GM23338 (cell line): ENCODE measurements around the gene RNF151. TPM values are rescaled to one million over a fixed set of nuclear protein-coding genes. Genes with fewer than 3 reads are reported as not detected.
A peak's percentile ranks its signal among the peaks of the same experiment; 100 is the strongest.

Experiments used
- ATAC-seq: fragments of 200-7000 bp; cut with Tn5 transposase; 3 replicates; pipeline ENCODE4 v1.9.1; 2020
- DNase-seq: peaks from one replicate; pipeline ENCODE4 v3.0.0-alpha.2; 2015; ENCODE audit warnings: low spot score
- H2AFZ ChIP-seq: fragments of 200-600 bp; sonication (generic); 2 replicates; pipeline ENCODE4 v1.8.0; 2016; ENCODE audit warnings: antibody characterized with exemption, mild to moderate bottlenecking, moderate library complexity
- H3F3A ChIP-seq: fragments of 200-600 bp; sonication (generic); replicated peaks from 2 replicates; pipeline ENCODE4 v1.8.0; 2017; ENCODE audit warnings: antibody characterized with exemption, mixed run types, low read depth
- H3K27ac ChIP-seq: fragments of 200-600 bp; sonication (generic); 2 replicates; pipeline ENCODE4 v1.6.1; 2016; ENCODE audit warnings: low read depth
- H3K27me3 ChIP-seq: fragments of 200-600 bp; sonication (generic); 2 replicates; pipeline ENCODE4 v1.8.0; 2016; ENCODE audit warnings: mild to moderate bottlenecking, mixed run types, moderate library complexity; ENCODE audit not compliant: insufficient read depth
- H3K36me3 ChIP-seq: fragments of 200-600 bp; sonication (generic); 2 replicates; pipeline ENCODE4 v1.8.0; 2016; ENCODE audit warnings: mild to moderate bottlenecking; ENCODE audit not compliant: insufficient read depth
- H3K4me1 ChIP-seq: fragments of 200-600 bp; sonication (generic); 2 replicates; pipeline ENCODE4 v1.8.0; 2016; ENCODE audit warnings: mild to moderate bottlenecking, moderate library complexity; ENCODE audit not compliant: insufficient read depth
- H3K4me2 ChIP-seq: fragments of 200-600 bp; sonication (generic); 2 replicates; pipeline ENCODE4 v1.7.1; 2017; ENCODE audit warnings: mixed run types
- H3K4me3 ChIP-seq: fragments of 200-600 bp; sonication (generic); 2 replicates; pipeline ENCODE4 v1.6.1; 2016; ENCODE audit warnings: mixed run types
- H3K79me2 ChIP-seq: fragments of 200-600 bp; sonication (generic); replicated peaks from 2 replicates; pipeline ENCODE4 v1.8.0; 2017; ENCODE audit warnings: mild to moderate bottlenecking; ENCODE audit not compliant: insufficient read depth
- H3K9me2 ChIP-seq: fragments of 200-600 bp; sonication (generic); 2 replicates; pipeline ENCODE4 v1.8.0; 2017; ENCODE audit not compliant: insufficient read depth
- H4K20me1 ChIP-seq: fragments of 200-600 bp; sonication (generic); replicated peaks from 2 replicates; pipeline ENCODE4 v1.8.0; 2017; ENCODE audit warnings: mild to moderate bottlenecking; ENCODE audit not compliant: insufficient read depth
- H3K27ac Mint-ChIP-seq: 2 replicates; pipeline ENCODE4 v1.8.0; 2020; ENCODE audit warnings: inconsistent platforms, mild to moderate bottlenecking, moderate library complexity, mixed read lengths
- H3K27me3 Mint-ChIP-seq: 3 replicates; pipeline ENCODE4 v1.8.0; 2022; ENCODE audit warnings: low read depth, mild to moderate bottlenecking, moderate library complexity, mixed read lengths, inconsistent platforms; ENCODE audit not compliant: insufficient read depth, poor library complexity
- H3K36me3 Mint-ChIP-seq: 3 replicates; pipeline ENCODE4 v1.8.0; 2021; ENCODE audit warnings: low read depth, mild to moderate bottlenecking, inconsistent platforms, moderate library complexity, mixed read lengths
- H3K4me1 Mint-ChIP-seq: 3 replicates; pipeline ENCODE4 v1.8.0; 2020; ENCODE audit warnings: mild to moderate bottlenecking, inconsistent platforms, mixed read lengths
- H3K4me3 Mint-ChIP-seq: 3 replicates; pipeline ENCODE4 v1.8.0; 2021; ENCODE audit warnings: moderate library complexity, mild to moderate bottlenecking, inconsistent platforms, mixed read lengths
- H3K9me3 Mint-ChIP-seq: 3 replicates; pipeline ENCODE4 v1.8.0; 2020; ENCODE audit warnings: moderate library complexity, mild to moderate bottlenecking, inconsistent platforms, mixed read lengths
- CREB1 ChIP-seq: fragments of 250-450 bp; sonication (Bioruptor Pico); IDR thresholded peaks from 2 replicates; pipeline ENCODE4 v1.5.0; 2020; ENCODE audit warnings: low read depth, mild to moderate bottlenecking, moderate library complexity
- CTCF ChIP-seq, 2 experiments: fragments of 200-600 bp in 1 of 2; sonication (generic) in 1 of 2; conservative IDR thresholded peaks; 2 replicates each; pipeline versions ENCODE4 v1.5.1 to v1.6.1; 2016 to 2017; ENCODE audit warnings: antibody characterized with exemption in 2 of 2, low read depth in 2 of 2, mild to moderate bottlenecking in 2 of 2, moderate library complexity in 1 of 2
- EZH2 ChIP-seq: fragments of 200-600 bp; sonication (generic); IDR thresholded peaks from one replicate; pipeline ENCODE4 v1.8.0; 2017; ENCODE audit warnings: antibody characterized with exemption, mild to moderate bottlenecking, low read depth; ENCODE audit not compliant: unreplicated experiment
- EZH2phosphoT487 ChIP-seq: fragments of 200-600 bp; sonication (generic); IDR thresholded peaks from one replicate; pipeline ENCODE4 v1.8.1; 2018; ENCODE audit warnings: antibody characterized with exemption; ENCODE audit not compliant: unreplicated experiment
- JUNB ChIP-seq: IDR thresholded peaks from one replicate; pipeline ENCODE4 v1.6.1; 2016; ENCODE audit warnings: antibody characterized with exemption; ENCODE audit not compliant: unreplicated experiment
- NANOG ChIP-seq: IDR thresholded peaks from 2 replicates; pipeline ENCODE4 v1.6.1; 2016; ENCODE audit warnings: antibody characterized with exemption, borderline replicate concordance
- POLR2AphosphoS5 ChIP-seq: IDR thresholded peaks from 2 replicates; pipeline ENCODE4 v1.6.1; 2016; ENCODE audit warnings: antibody characterized with exemption, low read depth
- STAT1 ChIP-seq: IDR thresholded peaks from one replicate; pipeline ENCODE4 v1.6.1; 2016; ENCODE audit warnings: antibody characterized with exemption; ENCODE audit not compliant: unreplicated experiment
- ZNF114 ChIP-seq: fragments of 250-450 bp; sonication (Bioruptor Pico); IDR thresholded peaks from 2 replicates; pipeline ENCODE4 v1.5.0; 2020; ENCODE audit warnings: mild to moderate bottlenecking, moderate library complexity
- ZNF331 ChIP-seq: fragments of 250-450 bp; sonication (Bioruptor Pico); IDR thresholded peaks from 2 replicates; pipeline ENCODE4 v1.5.0; 2020; ENCODE audit warnings: low read depth, mild to moderate bottlenecking, moderate library complexity
- ZNF462 ChIP-seq: fragments of 250-450 bp; sonication (Bioruptor Pico); IDR thresholded peaks from 2 replicates; pipeline ENCODE4 v1.5.0; 2020; ENCODE audit warnings: mild to moderate bottlenecking, moderate library complexity
- polyA plus RNA-seq: library from polyadenylated mRNA; unstranded; fragments of >200 nt; fragmentation: Nextera tagmentation; extraction: Ambion mirVana; gene quantifications from 2 replicates; pipeline ENCODE4 v1.2.1, GENCODE V29; 2016
- total RNA-seq: library from RNA; depleted of rRNA; stranded (reverse); fragments of >200 nt; shearing (Covaris generic); gene quantifications from 2 replicates; pipeline ENCODE4 v1.2.3, GENCODE V29; 2014
- TF ChIP-seq, protein P1 (sequence below): IDR thresholded peaks from 2 replicates; pipeline ENCODE4 v1.6.1; 2016; ENCODE audit warnings: antibody characterized with exemption
- TF ChIP-seq, protein P2 (sequence below): IDR thresholded peaks from one replicate; pipeline ENCODE4 v1.6.1; 2018; ENCODE audit warnings: antibody characterized with exemption; ENCODE audit not compliant: unreplicated experiment

The RNF151 gene
- total and polyA plus RNA-seq, 2 experiments from 2014 or later, result not detected

DNA sequence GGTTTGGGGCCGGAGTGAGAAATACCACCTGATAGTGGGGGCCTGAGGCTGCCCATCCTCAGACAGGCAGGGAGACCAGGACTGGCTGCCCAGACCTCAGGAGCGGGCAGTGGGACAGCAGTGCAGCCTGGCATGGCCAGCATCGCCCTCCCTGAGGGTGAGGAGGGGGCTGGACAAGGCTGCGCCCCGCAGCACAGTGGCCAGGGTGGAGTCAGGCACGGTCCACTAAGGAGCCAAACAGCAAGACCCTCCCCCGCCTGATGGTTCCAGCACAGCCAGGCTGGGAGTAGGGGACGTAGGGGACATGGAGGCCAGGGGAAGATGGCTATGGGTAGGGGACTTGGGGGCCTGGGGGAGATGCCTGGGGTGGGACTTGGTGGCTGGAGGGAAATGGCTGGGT, 39.7 kb downstream of the RNF151 start:
- Mint-ChIP-seq H3K4me3 (peak overlapping the region; percentile 16; the same call in 1 of the 3 replicates), H3K27me3 (peaks cover 13% of the 10 kb centered on the region), H3K27ac (no peak overlapping the region), H3K4me1 (peaks cover 37% of the 10 kb centered on the region), H3K36me3 (peaks cover 19% of the 10 kb centered on the region), H3K9me3 (no peaks in the 10 kb centered on the region)
- DNase-seq (no peak), ATAC-seq (no peak)
- H3K4me1 ChIP-seq, result peaks cover 22% of the 10 kb centered on the region
- no peaks in the 10 kb centered on the region for H3K36me3 ChIP-seq
- H3K4me2 ChIP-seq, result no peak overlapping the region
- H3K27ac ChIP-seq, result no peak overlapping the region
- no peaks in the 10 kb centered on the region for H3K27me3 ChIP-seq
- peaks cover 31% of the 10 kb centered on the region; the same call in 1 of the 2 replicates for H3F3A ChIP-seq
- peaks cover 42% of the 10 kb centered on the region for H3K79me2 ChIP-seq
- H4K20me1 ChIP-seq, result peaks cover 36% of the 10 kb centered on the region
- no peak for TF ChIP-seq EZH2
- no peak for TF ChIP-seq EZH2phosphoT487
- TF ChIP-seq CREB1 (CRISPR knock-in tag), result no peak
- TF ChIP-seq, protein P1, sequence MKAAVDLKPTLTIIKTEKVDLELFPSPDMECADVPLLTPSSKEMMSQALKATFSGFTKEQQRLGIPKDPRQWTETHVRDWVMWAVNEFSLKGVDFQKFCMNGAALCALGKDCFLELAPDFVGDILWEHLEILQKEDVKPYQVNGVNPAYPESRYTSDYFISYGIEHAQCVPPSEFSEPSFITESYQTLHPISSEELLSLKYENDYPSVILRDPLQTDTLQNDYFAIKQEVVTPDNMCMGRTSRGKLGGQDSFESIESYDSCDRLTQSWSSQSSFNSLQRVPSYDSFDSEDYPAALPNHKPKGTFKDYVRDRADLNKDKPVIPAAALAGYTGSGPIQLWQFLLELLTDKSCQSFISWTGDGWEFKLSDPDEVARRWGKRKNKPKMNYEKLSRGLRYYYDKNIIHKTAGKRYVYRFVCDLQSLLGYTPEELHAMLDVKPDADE, result no peak
- TF ChIP-seq, protein P2, sequence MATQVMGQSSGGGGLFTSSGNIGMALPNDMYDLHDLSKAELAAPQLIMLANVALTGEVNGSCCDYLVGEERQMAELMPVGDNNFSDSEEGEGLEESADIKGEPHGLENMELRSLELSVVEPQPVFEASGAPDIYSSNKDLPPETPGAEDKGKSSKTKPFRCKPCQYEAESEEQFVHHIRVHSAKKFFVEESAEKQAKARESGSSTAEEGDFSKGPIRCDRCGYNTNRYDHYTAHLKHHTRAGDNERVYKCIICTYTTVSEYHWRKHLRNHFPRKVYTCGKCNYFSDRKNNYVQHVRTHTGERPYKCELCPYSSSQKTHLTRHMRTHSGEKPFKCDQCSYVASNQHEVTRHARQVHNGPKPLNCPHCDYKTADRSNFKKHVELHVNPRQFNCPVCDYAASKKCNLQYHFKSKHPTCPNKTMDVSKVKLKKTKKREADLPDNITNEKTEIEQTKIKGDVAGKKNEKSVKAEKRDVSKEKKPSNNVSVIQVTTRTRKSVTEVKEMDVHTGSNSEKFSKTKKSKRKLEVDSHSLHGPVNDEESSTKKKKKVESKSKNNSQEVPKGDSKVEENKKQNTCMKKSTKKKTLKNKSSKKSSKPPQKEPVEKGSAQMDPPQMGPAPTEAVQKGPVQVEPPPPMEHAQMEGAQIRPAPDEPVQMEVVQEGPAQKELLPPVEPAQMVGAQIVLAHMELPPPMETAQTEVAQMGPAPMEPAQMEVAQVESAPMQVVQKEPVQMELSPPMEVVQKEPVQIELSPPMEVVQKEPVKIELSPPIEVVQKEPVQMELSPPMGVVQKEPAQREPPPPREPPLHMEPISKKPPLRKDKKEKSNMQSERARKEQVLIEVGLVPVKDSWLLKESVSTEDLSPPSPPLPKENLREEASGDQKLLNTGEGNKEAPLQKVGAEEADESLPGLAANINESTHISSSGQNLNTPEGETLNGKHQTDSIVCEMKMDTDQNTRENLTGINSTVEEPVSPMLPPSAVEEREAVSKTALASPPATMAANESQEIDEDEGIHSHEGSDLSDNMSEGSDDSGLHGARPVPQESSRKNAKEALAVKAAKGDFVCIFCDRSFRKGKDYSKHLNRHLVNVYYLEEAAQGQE, result no peak
- TF ChIP-seq NANOG, result no peak
- no peak for TF ChIP-seq STAT1
- no peak for TF ChIP-seq JUNB
- no peak for TF ChIP-seq ZNF331 (CRISPR knock-in tag)
- no peak for TF ChIP-seq ZNF114 (CRISPR knock-in tag)
- no peak for TF ChIP-seq ZNF462
- TF ChIP-seq POLR2AphosphoS5, result no peak
- no peak for TF ChIP-seq CTCF (conservative IDR thresholded peaks at IDR 0.05; ENCODE audit: low read depth in 2 of 2)
- no peak overlapping the region for H3K4me3 ChIP-seq
- no peak overlapping the region for H2AFZ ChIP-seq
- H3K9me2 ChIP-seq, result no peaks in the 10 kb centered on the region
